Liver (tissue), 9 donors: Measurements from ENCODE around the gene LRRC2. TPM values are rescaled to one million over a fixed set of nuclear protein-coding genes. Genes with fewer than 3 reads are reported as not detected.

Experiments used
- DNase-seq: peaks from one replicate; pipeline ENCODE4 v3.0.0-alpha.2; 2017; ENCODE audit warnings: low spot score
- H3K27ac ChIP-seq, 2 donors: one replicate each; pipeline ENCODE4 v1.7.0; 2013; ENCODE audit warnings: inconsistent platforms in 2 of 2, low read length in 2 of 2, control low read depth in 1 of 2, low read depth in 1 of 2, mild to moderate bottlenecking in 1 of 2
- H3K27me3 ChIP-seq, 4 donors: one replicate each; pipeline versions ENCODE4 v1.6.1 to v1.7.0; 2013; ENCODE audit warnings: low read length in 3 of 4, inconsistent platforms in 1 of 4, mild to moderate bottlenecking in 1 of 4, moderate library complexity in 1 of 4; ENCODE audit not compliant: control insufficient read depth in 4 of 4, insufficient read depth in 4 of 4
- H3K36me3 ChIP-seq, 4 donors: one replicate each; pipeline versions ENCODE4 v1.6.1 to v1.7.0; 2013; ENCODE audit warnings: low read length in 3 of 4, mild to moderate bottlenecking in 3 of 4, low read depth in 1 of 4, moderate library complexity in 1 of 4; ENCODE audit not compliant: control insufficient read depth in 4 of 4, insufficient read depth in 3 of 4
- H3K4me1 ChIP-seq, 4 donors: one replicate each; pipeline versions ENCODE4 v1.6.1 to v1.7.0; 2013; ENCODE audit warnings: low read length in 3 of 4, mild to moderate bottlenecking in 3 of 4, moderate library complexity in 1 of 4; ENCODE audit not compliant: control insufficient read depth in 4 of 4, insufficient read depth in 4 of 4
- H3K4me3 ChIP-seq, 3 donors: one replicate each; pipeline versions ENCODE4 v1.6.1 to v1.7.0; 2013; ENCODE audit warnings: low read length in 3 of 3, control low read depth in 1 of 3, low read depth in 1 of 3, mild to moderate bottlenecking in 1 of 3
- H3K9ac ChIP-seq, 2 donors: one replicate each; pipeline ENCODE4 v1.7.0; 2013; ENCODE audit warnings: low read length in 2 of 2, mild to moderate bottlenecking in 2 of 2, moderate library complexity in 2 of 2, control low read depth in 1 of 2, low read depth in 1 of 2
- H3K9me3 ChIP-seq, 4 donors: one replicate each; pipeline versions ENCODE4 v1.6.1 to v1.7.0; 2013; ENCODE audit warnings: low read length in 3 of 4; ENCODE audit not compliant: control insufficient read depth in 4 of 4
- EGR1 ChIP-seq, 2 donors: IDR thresholded peaks; 2 replicates each; pipeline ENCODE4 v1.6.1; 2016 to 2018; ENCODE audit warnings: antibody characterized with exemption in 2 of 2, low read depth in 2 of 2
- FOXA1 ChIP-seq: IDR thresholded peaks from 2 replicates; pipeline ENCODE4 v1.6.1; 2016; ENCODE audit warnings: antibody characterized with exemption
- FOXA2 ChIP-seq: IDR thresholded peaks from 2 replicates; pipeline ENCODE4 v1.6.1; 2016; ENCODE audit warnings: antibody characterized with exemption
- GABPA ChIP-seq, 2 donors: IDR thresholded peaks in 1 of 2; conservative IDR thresholded peaks in 1 of 2; 2 replicates each; pipeline ENCODE4 v1.6.1; 2016; ENCODE audit warnings: antibody characterized with exemption in 2 of 2, mild to moderate bottlenecking in 1 of 2, moderate library complexity in 1 of 2
- HNF4A ChIP-seq, 2 donors: conservative IDR thresholded peaks; 2 replicates each; pipeline ENCODE4 v1.6.1; 2016; ENCODE audit warnings: antibody characterized with exemption in 2 of 2, mild to moderate bottlenecking in 2 of 2
- HNF4G ChIP-seq: IDR thresholded peaks from 2 replicates; pipeline ENCODE4 v1.6.1; 2016; ENCODE audit warnings: antibody characterized with exemption
- JUND ChIP-seq, 2 donors: IDR thresholded peaks; 2 replicates each; pipeline ENCODE4 v1.6.1; 2016; ENCODE audit warnings: antibody characterized with exemption in 2 of 2
- NR2F2 ChIP-seq: IDR thresholded peaks from 2 replicates; pipeline ENCODE4 v1.6.1; 2016; ENCODE audit warnings: antibody characterized with exemption
- RAD21 ChIP-seq, 2 donors: IDR thresholded peaks; 2 replicates each; pipeline ENCODE4 v1.6.1; 2016; ENCODE audit warnings: antibody characterized with exemption in 2 of 2, mild to moderate bottlenecking in 2 of 2
- RXRA ChIP-seq, 2 donors: IDR thresholded peaks; 2 replicates each; pipeline ENCODE4 v1.6.1; 2017 to 2018; ENCODE audit warnings: antibody characterized with exemption in 2 of 2, mild to moderate bottlenecking in 1 of 2
- SP1 ChIP-seq: IDR thresholded peaks from 2 replicates; pipeline ENCODE4 v1.6.1; 2018; ENCODE audit warnings: antibody characterized with exemption, mild to moderate bottlenecking
- YY1 ChIP-seq: IDR thresholded peaks from 2 replicates; pipeline ENCODE4 v1.6.1; 2016; ENCODE audit warnings: antibody characterized with exemption, mild to moderate bottlenecking
- ZBTB33 ChIP-seq: IDR thresholded peaks from 2 replicates; pipeline ENCODE4 v1.6.1; 2016; ENCODE audit warnings: antibody characterized with exemption
- WGBS: extraction: QIAGEN DNeasy Blood & Tissue Kit; methylation state at CpG from one replicate; pipeline ENCODE4 v1.1.7; 2013; 5-methylcytosine and 5-hydroxymethylcytosine counted together
- polyA plus RNA-seq, 2 donors: library from polyadenylated mRNA; stranded (reverse) in 1 of 2; unstranded in 1 of 2; fragments of 200-250 nt in 1 of 2; fragments of >200 nt in 1 of 2; fragmentation: Nextera tagmentation in 1 of 2; extraction: Ambion mirVana in 1 of 2; gene quantifications; one replicate each; pipeline versions ENCODE4 v1.2.1 to v1.2.3, GENCODE V29; 2013 to 2015
- total RNA-seq, 2 donors: library from RNA; depleted of rRNA; stranded (reverse); fragments of >200 nt; gene quantifications; one replicate each; pipeline ENCODE4 v1.2.3, GENCODE V29; 2014
- TF ChIP-seq, protein P1 (sequence below): IDR thresholded peaks from 2 replicates; pipeline ENCODE4 v1.6.1; 2016; ENCODE audit warnings: antibody characterized with exemption, mild to moderate bottlenecking
- TF ChIP-seq, protein P2 (sequence below): IDR thresholded peaks from 2 replicates; pipeline ENCODE4 v1.6.1; 2016; ENCODE audit warnings: antibody characterized with exemption
- TF ChIP-seq, protein P3 (sequence below): IDR thresholded peaks from 2 replicates; pipeline ENCODE4 v1.6.1; 2016; ENCODE audit warnings: antibody characterized with exemption
- TF ChIP-seq, protein P4 (sequence below): fragments of 150-350 bp; IDR thresholded peaks from 2 replicates; pipeline ENCODE4 v1.5.1; 2017; ENCODE audit warnings: improper control_type of control experiment, low read depth, low read length; ENCODE audit not compliant: missing input control
- donor health status: healthy.
- donor health status: healthy.
- donor health status: healthy.
- donor health status: healthy.
- donor health status: healthy.

LRRC2 gene
- total and polyA plus RNA-seq, 4 donors, result 0.93 to 7.6 (median 4.2) TPM

- WGBS, result 91% methylated on average over 6 of the region's 6 CpGs
- H3K4me1 ChIP-seq, result peaks cover 10 to 42% (median 31%) of the 10 kb centered on the region in 4 donors
- no peaks in the 10 kb centered on the region for H3K9me3 ChIP-seq
- peak overlapping the region; percentile 76 to 90 for H3K27ac ChIP-seq
- no peaks in the 10 kb centered on the region for H3K36me3 ChIP-seq
- no peaks in the 10 kb centered on the region for H3K27me3 ChIP-seq
- TF ChIP-seq ZBTB33, result no peak
- TF ChIP-seq RAD21 (IDR thresholded peaks at IDR 0.05), result no peak
- TF ChIP-seq EGR1 (IDR thresholded peaks at IDR 0.05; ENCODE audit: low read depth in 2 of 2), result no peak
- no peak for TF ChIP-seq HNF4G
- no peak for TF ChIP-seq SP1
- TF ChIP-seq FOXA1, result no peak
- no peak for TF ChIP-seq JUND (IDR thresholded peaks at IDR 0.05)
- no peak for TF ChIP-seq FOXA2
- TF ChIP-seq, protein P1, sequence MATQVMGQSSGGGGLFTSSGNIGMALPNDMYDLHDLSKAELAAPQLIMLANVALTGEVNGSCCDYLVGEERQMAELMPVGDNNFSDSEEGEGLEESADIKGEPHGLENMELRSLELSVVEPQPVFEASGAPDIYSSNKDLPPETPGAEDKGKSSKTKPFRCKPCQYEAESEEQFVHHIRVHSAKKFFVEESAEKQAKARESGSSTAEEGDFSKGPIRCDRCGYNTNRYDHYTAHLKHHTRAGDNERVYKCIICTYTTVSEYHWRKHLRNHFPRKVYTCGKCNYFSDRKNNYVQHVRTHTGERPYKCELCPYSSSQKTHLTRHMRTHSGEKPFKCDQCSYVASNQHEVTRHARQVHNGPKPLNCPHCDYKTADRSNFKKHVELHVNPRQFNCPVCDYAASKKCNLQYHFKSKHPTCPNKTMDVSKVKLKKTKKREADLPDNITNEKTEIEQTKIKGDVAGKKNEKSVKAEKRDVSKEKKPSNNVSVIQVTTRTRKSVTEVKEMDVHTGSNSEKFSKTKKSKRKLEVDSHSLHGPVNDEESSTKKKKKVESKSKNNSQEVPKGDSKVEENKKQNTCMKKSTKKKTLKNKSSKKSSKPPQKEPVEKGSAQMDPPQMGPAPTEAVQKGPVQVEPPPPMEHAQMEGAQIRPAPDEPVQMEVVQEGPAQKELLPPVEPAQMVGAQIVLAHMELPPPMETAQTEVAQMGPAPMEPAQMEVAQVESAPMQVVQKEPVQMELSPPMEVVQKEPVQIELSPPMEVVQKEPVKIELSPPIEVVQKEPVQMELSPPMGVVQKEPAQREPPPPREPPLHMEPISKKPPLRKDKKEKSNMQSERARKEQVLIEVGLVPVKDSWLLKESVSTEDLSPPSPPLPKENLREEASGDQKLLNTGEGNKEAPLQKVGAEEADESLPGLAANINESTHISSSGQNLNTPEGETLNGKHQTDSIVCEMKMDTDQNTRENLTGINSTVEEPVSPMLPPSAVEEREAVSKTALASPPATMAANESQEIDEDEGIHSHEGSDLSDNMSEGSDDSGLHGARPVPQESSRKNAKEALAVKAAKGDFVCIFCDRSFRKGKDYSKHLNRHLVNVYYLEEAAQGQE, result no peak
- no peak for TF ChIP-seq NR2F2
- no peak for TF ChIP-seq YY1
- TF ChIP-seq GABPA (IDR thresholded peaks at IDR 0.05 in 1 of 2, conservative IDR thresholded peaks at IDR 0.05 in 1 of 2), result no peak
- TF ChIP-seq, protein P2, sequence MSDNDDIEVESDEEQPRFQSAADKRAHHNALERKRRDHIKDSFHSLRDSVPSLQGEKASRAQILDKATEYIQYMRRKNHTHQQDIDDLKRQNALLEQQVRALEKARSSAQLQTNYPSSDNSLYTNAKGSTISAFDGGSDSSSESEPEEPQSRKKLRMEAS, result no peak
- TF ChIP-seq RXRA (IDR thresholded peaks at IDR 0.05), result no peak
- TF ChIP-seq, protein P3, sequence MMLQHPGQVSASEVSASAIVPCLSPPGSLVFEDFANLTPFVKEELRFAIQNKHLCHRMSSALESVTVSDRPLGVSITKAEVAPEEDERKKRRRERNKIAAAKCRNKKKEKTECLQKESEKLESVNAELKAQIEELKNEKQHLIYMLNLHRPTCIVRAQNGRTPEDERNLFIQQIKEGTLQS, result no peak
- TF ChIP-seq HNF4A (conservative IDR thresholded peaks at IDR 0.05), result no peak
- TF ChIP-seq, protein P4, sequence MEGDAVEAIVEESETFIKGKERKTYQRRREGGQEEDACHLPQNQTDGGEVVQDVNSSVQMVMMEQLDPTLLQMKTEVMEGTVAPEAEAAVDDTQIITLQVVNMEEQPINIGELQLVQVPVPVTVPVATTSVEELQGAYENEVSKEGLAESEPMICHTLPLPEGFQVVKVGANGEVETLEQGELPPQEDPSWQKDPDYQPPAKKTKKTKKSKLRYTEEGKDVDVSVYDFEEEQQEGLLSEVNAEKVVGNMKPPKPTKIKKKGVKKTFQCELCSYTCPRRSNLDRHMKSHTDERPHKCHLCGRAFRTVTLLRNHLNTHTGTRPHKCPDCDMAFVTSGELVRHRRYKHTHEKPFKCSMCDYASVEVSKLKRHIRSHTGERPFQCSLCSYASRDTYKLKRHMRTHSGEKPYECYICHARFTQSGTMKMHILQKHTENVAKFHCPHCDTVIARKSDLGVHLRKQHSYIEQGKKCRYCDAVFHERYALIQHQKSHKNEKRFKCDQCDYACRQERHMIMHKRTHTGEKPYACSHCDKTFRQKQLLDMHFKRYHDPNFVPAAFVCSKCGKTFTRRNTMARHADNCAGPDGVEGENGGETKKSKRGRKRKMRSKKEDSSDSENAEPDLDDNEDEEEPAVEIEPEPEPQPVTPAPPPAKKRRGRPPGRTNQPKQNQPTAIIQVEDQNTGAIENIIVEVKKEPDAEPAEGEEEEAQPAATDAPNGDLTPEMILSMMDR, result no peak
- H3K9ac ChIP-seq, result no peak overlapping the region
- no peak for DNase-seq
- no peak overlapping the region for H3K4me3 ChIP-seq
Measured at GRCh38 chr3:46586738-46587246, 20.7 kb upstream of the LRRC2 start.
